GM19328 (cell line): ENCODE data around the gene CSMD2.

Source experiments
- ATAC-seq: cut with Tn5 transposase; IDR thresholded peaks from one replicate; pipeline ENCODE4 v1.9.1; 2021; ENCODE audit warnings: mild to moderate bottlenecking, moderate library complexity; ENCODE audit not compliant: unreplicated experiment

CSMD2 gene

GRCh38 chr1:33824971-33825370 is 340.1 kb downstream of the CSMD2 start:
- no peak for ATAC-seq

GRCh38 chr1:33824321-33824720 is 340.7 kb downstream of the CSMD2 start:
- ATAC-seq: no peak

- ATAC-seq: no peak
These were observed 341.2 kb downstream of the CSMD2 start for GRCh38 chr1:33823830-33824229.

- no peak for ATAC-seq
These were observed 341.6 kb downstream of the CSMD2 start for GRCh38 chr1:33823401-33823800.

- ATAC-seq: no peak
These were observed 342.6 kb downstream of the CSMD2 start for GRCh38 chr1:33822396-33822795.

GRCh38 chr1:33821291-33821690 is 343.7 kb downstream of the CSMD2 start:
- no peak for ATAC-seq

GRCh38 chr1:33820804-33821203 is 344.2 kb downstream of the CSMD2 start:
- ATAC-seq: no peak

GRCh38 chr1:33819913-33820311 is 345.1 kb downstream of the CSMD2 start:
- ATAC-seq: no peak

GRCh38 chr1:33819290-33819912 is 345.6 kb downstream of the CSMD2 start:
- no peak for ATAC-seq

- ATAC-seq: no peak
These were observed 347.0 kb downstream of the CSMD2 start for GRCh38 chr1:33818071-33818470.

- no peak for ATAC-seq
These were observed 350.0 kb downstream of the CSMD2 start for GRCh38 chr1:33815061-33815460.

- ATAC-seq: no peak
These were observed 350.9 kb downstream of the CSMD2 start for GRCh38 chr1:33814166-33814565.

GRCh38 chr1:33810571-33810970 is 354.5 kb downstream of the CSMD2 start:
- ATAC-seq: no peak

- no peak for ATAC-seq
These were observed 359.0 kb downstream of the CSMD2 start for GRCh38 chr1:33805988-33806387.

GRCh38 chr1:33802268-33802667 is 362.8 kb downstream of the CSMD2 start:
- no peak for ATAC-seq

GRCh38 chr1:33797849-33798248 is 367.2 kb downstream of the CSMD2 start:
- ATAC-seq: no peak

GRCh38 chr1:33792651-33793050 is 372.4 kb downstream of the CSMD2 start:
- no peak for ATAC-seq

- no peak for ATAC-seq
These were observed 372.8 kb downstream of the CSMD2 start for GRCh38 chr1:33792216-33792615.

- no peak for ATAC-seq
These were observed 373.8 kb downstream of the CSMD2 start for GRCh38 chr1:33791251-33791650.

- no peak for ATAC-seq
These were observed 374.5 kb downstream of the CSMD2 start for GRCh38 chr1:33790577-33790976.

- no peak for ATAC-seq
These were observed 380.2 kb downstream of the CSMD2 start for GRCh38 chr1:33784876-33785275.

GRCh38 chr1:33782776-33783175 is 382.3 kb downstream of the CSMD2 start:
- no peak for ATAC-seq

GRCh38 chr1:33781652-33782051 is 383.4 kb downstream of the CSMD2 start:
- no peak for ATAC-seq
